Mucosa of descending colon (tissue), 3 donors: Measurements from ENCODE around the gene TBC1D22B. TPM values are rescaled to one million over a fixed set of nuclear protein-coding genes. Genes with fewer than 3 reads are reported as not detected.
"Not testable (repeated sequence)": the region's sequence is repeated elsewhere in the genome, so short reads cannot be mapped to it uniquely, and the experiment has no call there.

Experiments used
- ATAC-seq: fragments of 200-7000 bp; cut with Tn5 transposase; one replicate; pipeline ENCODE4 v1.9.1; 2020; ENCODE audit warnings: mild to moderate bottlenecking, moderate library complexity
- DNase-seq, 3 donors: peaks; one replicate each; pipeline ENCODE4 v3.0.0-alpha.2; 2020
- H3K36me3 ChIP-seq: fragments of 200-600 bp; one replicate; pipeline ENCODE4 v1.8.0; 2021; ENCODE audit warnings: low read depth, mild to moderate bottlenecking
- H3K4me1 ChIP-seq: fragments of 200-600 bp; one replicate; pipeline ENCODE4 v1.8.0; 2021; ENCODE audit warnings: low read depth, mild to moderate bottlenecking
- H3K4me3 ChIP-seq: fragments of 200-600 bp; one replicate; pipeline ENCODE4 v1.8.0; 2021; ENCODE audit warnings: mild to moderate bottlenecking
- H3K9me3 ChIP-seq: fragments of 200-600 bp; one replicate; pipeline ENCODE4 v1.8.0; 2021; ENCODE audit warnings: mild to moderate bottlenecking
- CTCF ChIP-seq: fragments of 200-600 bp; IDR thresholded peaks from one replicate; pipeline ENCODE4 v1.8.0; 2022; ENCODE audit warnings: antibody characterized with exemption, mild to moderate bottlenecking
- intact Hi-C, 2 donors: fragments of 100-400 bp; cut with DNase I in 1 of 2; cut with micrococcal nuclease in 1 of 2; formaldehyde crosslinking; loops; one replicate each; pipeline versions ENCODE4 v1.11.0 to v1.11.1; 2022; cut with DNase I, micrococcal nuclease
- total RNA-seq, 3 donors: library from RNA; stranded (reverse); fragmentation: NEBNext Ultra II Directional in 2 of 3; extraction: Animal tissue kit (Norgen Biotek cat#: 25700) in 2 of 3; gene quantifications; one replicate each; pipeline versions ENCODE4 v1.2.1 to v1.2.4, GENCODE V29; 2021 to 2023
- donor health status: DM: no; HTN: no; CAD: no; lungs with moderate emphysema.
- donor health status: DM: no; HTN: no; CAD: no.
- donor health status: DM: no; HTN: yes; CAD: no.

The TBC1D22B gene
- total RNA-seq, 3 donors from 2014 or later = 12.9 to 15.5 (median 14.8) TPM

GRCh38 chr6:37320646-37321045 is 63.1 kb downstream of the TBC1D22B start:
- H3K9me3 ChIP-seq = no peaks in the 10 kb centered on the region
- DNase-seq (no peak), ATAC-seq (no peak)
- intact Hi-C loops = loop anchor here in 1 of 2 donors (10.0 kb wide), 1 partner anchor 374 kb away; the partner anchor contains the start of gene MDGA1
- no peak for TF ChIP-seq CTCF
- peaks cover 6% of the 10 kb centered on the region for H3K4me1 ChIP-seq
- no peak overlapping the region for H3K4me3 ChIP-seq
- H3K36me3 ChIP-seq = no peaks in the 10 kb centered on the region

- DNase-seq = no peak
- intact Hi-C loops = loop anchor here in 1 of 2 donors (10.0 kb wide), 1 partner anchor 374 kb away; the partner anchor contains the start of gene MDGA1
- Histone ChIP-seq H3K4me3 (no peak overlapping the region), H3K4me1 (peaks cover 6% of the 10 kb centered on the region), H3K36me3 (no peaks in the 10 kb centered on the region), H3K9me3 (no peaks in the 10 kb centered on the region)
- ATAC-seq = no peak
- TF ChIP-seq CTCF = no peak
These were observed 63.5 kb downstream of the TBC1D22B start for GRCh38 chr6:37321101-37321500.

GRCh38 chr6:37321516-37322415 is 64.2 kb downstream of the TBC1D22B start:
- no peak for TF ChIP-seq CTCF
- intact Hi-C loops = loop anchor here in 1 of 2 donors (10.0 kb wide), 1 partner anchor 373 kb away; the partner anchor contains the start of gene MDGA1
- DNase-seq = no peak
- ATAC-seq = no peak
- Histone ChIP-seq H3K9me3 (no peaks in the 10 kb centered on the region), H3K4me1 (peaks cover 6% of the 10 kb centered on the region), H3K4me3 (no peak overlapping the region), H3K36me3 (no peaks in the 10 kb centered on the region)

- H3K4me1 ChIP-seq = peaks cover 6% of the 10 kb centered on the region
- DNase-seq (no peak), ATAC-seq (no peak)
- no peak for TF ChIP-seq CTCF
- H3K9me3 ChIP-seq = no peaks in the 10 kb centered on the region
- intact Hi-C loops = loop anchor here in 1 of 2 donors (10.0 kb wide), 1 partner anchor 371 kb away; the partner anchor contains the start of gene MDGA1
- H3K4me3 ChIP-seq = no peak overlapping the region
- no peaks in the 10 kb centered on the region for H3K36me3 ChIP-seq
These were observed 66.0 kb downstream of the TBC1D22B start for GRCh38 chr6:37323580-37323979.

GRCh38 chr6:37324131-37325033 is 66.8 kb downstream of the TBC1D22B start:
- Histone ChIP-seq H3K36me3 (no peaks in the 10 kb centered on the region), H3K4me3 (no peak overlapping the region), H3K4me1 (peaks cover 6% of the 10 kb centered on the region), H3K9me3 (no peaks in the 10 kb centered on the region)
- peak; percentile 45 for ATAC-seq
- no peak for DNase-seq
- TF ChIP-seq CTCF = no peak
- intact Hi-C loops = loop anchor here in 1 of 2 donors (10.0 kb wide), 1 partner anchor 370 kb away; the partner anchor contains the start of gene MDGA1

- DNase-seq, intact Hi-C loops, ATAC-seq: not testable (repeated sequence)
These were observed 72.8 kb downstream of the TBC1D22B start for GRCh38 chr6:37330345-37330744.

More at GRCh38 chr6:37330345-37330744, 72.8 kb downstream of the TBC1D22B start:
- H3K4me3 ChIP-seq, H3K36me3 ChIP-seq, H3K4me1 ChIP-seq, H3K9me3 ChIP-seq: not testable (repeated sequence)
